Stimulated activated CD8-positive, alpha-beta memory T cell treated with anti-CD3 and anti-CD28 coated beads, Interleukin-7, amount 100 ng/mL, for 48 hours (primary cell): ENCODE measurements around the gene OPN1MW3.
"Not testable (repeated sequence)": the region's sequence is repeated elsewhere in the genome, so short reads cannot be mapped to it uniquely, and the experiment has no call there.

Source experiments
- DNase-seq, 2 donors: peaks; one replicate each; pipeline ENCODE4 v3.0.0-alpha.2; 2020; ENCODE audit warnings: low read depth in 1 of 2; ENCODE audit errors: extremely low read depth in 1 of 2

The OPN1MW3 gene

DNA sequence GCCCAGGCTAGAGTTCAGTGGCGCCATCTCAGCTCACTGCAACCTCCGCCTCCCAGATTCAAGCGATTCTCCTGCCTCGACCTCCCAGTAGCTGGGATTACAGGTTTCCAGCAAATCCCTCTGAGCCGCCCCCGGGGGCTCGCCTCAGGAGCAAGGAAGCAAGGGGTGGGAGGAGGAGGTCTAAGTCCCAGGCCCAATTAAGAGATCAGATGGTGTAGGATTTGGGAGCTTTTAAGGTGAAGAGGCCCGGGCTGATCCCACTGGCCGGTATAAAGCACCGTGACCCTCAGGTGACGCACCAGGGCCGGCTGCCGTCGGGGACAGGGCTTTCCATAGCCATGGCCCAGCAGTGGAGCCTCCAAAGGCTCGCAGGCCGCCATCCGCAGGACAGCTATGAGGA is at the start of gene OPN1MW3:
OPN1MW3 (plus strand) TSS at position 301 of the 400 bp plus-strand sequence; CDS start at position 339, 38 bp downstream.
- not testable (repeated sequence) for DNase-seq

DNA sequence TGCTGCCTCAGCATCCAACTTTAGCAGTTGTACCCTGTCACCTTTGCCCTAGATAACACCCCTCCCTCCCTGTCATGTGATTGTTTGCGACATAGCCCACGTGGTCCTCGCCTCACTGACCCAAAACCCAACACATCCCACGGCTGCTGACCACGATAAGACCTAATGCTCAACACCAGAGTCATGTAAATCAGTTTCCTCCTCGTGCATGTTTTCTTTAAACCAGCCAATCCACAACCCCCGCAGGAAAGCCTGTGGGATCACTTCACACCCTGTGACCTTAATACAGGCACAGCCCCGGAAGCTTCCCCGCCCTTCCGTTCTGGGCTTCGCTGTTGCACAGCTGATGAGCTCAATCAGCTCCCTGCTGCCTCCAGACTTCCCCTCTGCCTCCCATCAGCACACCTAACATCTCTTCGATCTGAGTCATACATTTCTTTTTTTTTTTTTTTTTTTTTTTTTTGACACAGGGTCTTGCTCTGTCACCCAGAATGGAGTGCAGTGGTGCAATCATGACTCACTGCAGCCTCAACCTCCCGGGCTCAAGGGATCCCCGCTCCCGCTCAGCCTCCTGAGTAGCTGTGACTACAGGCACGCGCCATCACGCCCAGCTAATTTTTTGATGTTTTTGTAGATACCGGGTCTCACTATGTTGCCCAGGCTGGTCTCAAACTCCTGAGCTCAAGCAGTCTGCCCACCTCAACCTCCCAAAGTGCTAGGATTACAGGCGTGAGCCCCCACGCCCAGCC is 47.5 kb upstream of the OPN1MW3 start:
- not testable (repeated sequence) for DNase-seq

DNA sequence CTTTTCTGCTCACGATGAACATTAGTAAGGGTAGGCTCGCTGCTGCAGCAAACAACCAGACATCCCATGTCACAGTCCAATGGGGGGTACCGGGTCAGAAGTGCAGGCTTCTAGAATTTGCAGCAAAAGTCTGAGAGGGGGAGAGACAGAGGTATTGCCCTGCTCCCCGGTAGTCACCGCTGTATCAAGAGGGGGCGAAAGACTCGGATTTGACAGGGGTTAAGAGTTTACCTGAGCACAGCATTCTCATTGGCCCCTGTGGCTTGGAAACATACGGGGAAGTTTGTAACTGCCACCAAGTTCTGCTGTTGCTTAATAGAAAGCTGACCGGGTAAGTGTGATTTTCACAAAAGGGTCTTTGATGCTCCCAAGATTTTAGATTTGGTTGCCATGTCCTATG is 46.3 kb upstream of the OPN1MW3 start:
- DNase-seq: not testable (repeated sequence)

DNA sequence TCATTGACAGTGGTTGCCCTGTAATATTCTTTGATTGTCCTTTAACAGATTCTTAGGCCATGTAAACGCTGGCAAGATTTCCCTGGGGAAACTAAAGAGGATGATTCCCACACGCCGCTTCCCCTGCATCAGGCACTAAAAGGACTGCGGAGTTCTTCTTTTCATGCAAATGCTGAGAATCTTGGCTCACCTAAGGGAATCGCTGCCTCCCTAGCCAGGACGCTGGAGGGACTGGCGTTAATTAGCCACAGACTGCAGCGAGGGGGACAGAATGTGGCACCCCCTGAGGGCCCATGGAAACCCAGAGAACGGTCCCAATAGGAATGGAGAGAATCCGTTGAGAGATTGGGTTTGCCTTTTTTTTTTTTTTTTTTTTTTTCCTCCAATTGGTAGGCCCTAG is 45.9 kb upstream of the OPN1MW3 start:
- not testable (repeated sequence) for DNase-seq

DNA sequence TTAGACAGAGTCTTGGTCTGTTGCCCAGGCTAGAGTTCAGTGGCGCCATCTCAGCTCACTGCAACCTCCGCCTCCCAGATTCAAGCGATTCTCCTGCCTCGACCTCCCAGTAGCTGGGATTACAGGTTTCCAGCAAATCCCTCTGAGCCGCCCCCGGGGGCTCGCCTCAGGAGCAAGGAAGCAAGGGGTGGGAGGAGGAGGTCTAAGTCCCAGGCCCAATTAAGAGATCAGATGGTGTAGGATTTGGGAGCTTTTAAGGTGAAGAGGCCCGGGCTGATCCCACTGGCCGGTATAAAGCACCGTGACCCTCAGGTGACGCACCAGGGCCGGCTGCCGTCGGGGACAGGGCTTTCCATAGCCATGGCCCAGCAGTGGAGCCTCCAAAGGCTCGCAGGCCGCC is 37.9 kb upstream of the OPN1MW3 start, which contains the start of gene OPN1MW2:
OPN1MW2 (plus strand) TSS at position 301 of the 400 bp plus-strand sequence; CDS start at position 361, 60 bp downstream.
- DNase-seq: not testable (repeated sequence)

DNA sequence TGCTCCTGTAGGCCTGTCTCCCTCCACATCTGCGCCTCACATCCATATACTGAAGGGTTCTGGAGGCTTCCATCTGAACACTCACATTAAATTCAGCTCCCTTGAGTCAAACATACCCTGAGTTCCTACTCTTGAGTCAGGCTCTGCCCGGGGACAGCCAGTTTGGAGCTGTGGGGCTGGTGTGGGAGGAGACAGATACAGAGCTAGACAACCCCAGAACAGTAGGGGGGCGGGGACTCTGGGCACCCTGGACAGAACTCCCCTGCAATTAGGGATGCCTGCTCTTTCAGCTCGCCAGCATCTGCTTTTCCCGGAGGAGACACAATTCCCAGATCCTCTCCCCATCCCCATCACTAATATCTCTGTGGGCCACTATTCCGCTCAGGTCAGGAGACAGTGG is 32.1 kb upstream of the OPN1MW3 start:
- not testable (repeated sequence) for DNase-seq

DNA sequence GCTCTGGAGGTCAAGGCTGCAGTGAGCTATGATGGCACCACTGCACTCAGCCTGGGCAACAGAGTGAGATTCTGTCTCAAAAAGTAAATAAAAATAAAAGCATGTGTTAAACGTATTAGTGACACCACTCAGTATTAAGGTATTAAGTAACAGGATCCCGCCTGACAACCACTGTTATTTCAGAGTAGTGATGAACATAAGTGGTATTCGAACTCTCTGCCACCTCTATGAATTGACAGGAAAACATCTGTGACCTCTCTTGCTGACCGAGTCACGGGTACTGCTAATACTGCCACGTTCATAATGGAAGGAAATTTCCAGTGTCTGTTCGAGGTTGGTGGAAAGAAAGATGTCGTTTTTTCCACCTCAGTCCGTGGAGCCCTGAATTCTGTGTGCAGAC is 30.7 kb upstream of the OPN1MW3 start:
- DNase-seq: not testable (repeated sequence)

DNA sequence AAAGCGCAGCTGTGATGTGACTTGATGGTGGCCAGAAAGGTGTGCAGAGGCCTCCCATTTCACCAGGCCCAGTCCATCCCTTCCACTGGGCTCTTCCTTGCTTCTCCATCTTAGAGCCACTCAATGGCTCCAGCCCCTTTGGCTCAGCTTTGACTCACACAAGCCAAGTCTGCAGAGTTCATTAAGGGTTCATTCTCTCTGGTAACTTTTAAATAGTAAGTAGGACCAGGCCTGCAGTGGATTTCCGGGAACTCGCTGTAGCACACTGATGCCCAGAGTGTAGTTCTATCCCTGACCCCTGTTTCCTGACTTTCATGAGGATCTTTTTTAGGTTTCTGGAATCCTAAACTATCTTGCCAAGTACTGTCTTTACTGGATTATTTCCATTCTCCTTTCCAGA is 25.9 kb upstream of the OPN1MW3 start:
- DNase-seq: not testable (repeated sequence)

DNA sequence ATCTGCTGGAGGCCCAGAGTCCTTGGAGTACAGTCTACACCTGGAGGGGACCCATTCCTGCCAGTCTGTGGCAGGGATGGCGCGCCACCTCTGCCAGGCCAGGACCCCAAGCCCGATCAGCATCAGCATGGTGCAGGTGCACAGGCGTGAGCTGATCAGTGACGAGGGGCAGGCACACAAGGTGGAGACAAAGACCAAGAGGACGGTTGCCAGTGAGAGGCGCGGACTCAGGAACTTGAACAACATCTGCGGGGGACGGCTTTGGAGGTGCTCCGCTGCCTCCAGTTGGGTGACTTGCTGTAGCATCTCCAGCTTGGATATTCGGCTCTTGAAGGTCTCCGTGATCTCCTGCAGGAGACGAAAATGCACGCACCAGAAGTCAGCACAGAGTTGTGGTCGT is 23.8 kb upstream of the OPN1MW3 start:
- DNase-seq: not testable (repeated sequence)

DNA sequence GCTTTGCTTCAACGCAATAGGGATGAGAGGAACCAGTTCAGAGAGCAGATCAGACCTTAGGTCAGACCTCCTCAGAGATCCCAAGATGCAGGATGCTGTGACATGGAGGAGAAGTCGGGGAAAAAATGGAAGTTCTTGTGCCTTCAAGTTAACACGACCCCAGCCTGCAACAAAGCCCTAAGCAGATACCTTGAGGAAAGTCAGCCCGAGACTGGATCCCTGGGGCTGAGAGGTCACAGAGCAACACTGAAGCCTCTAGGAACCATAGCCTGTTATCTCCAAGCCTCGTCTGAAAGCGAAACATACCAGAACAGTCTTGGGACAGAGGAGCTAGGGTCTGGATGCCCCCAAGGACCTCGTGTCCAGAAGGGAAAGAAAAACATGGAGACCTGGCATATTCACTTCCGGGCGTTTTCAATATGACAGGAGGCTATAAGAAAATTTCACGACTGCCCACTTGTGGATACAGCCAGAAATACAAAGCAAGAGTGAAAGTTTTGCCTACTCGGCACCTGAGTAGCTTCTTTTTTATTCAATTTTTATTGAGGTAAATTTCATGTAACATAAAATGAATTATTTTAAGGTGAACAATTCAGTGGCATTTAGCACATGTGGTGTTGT is 18.3 kb upstream of the OPN1MW3 start:
- DNase-seq: not testable (repeated sequence)

DNA sequence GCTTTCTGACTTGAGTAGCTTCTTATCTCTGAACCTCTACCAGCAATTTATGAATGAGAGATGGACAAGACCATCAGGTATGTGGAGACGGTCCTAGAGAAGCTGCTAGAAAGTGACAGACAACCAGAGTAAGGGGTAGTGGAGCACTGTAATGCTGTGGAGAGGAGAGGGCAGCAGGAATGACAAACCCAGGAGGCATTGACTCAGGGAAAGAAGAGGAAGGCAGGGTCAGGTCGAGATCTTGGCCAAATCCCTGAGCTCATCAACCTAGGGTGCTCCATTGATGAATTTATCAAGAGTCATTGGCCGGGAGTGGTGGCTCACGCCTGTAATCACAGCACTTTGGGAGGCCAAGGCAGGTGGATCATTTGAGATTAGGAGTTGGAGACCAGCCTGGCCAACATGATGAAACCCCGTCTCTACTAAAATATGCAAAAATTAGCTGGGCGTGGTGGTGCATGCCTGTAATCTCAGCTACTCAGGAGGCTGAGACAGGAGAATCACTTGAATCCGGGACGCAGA is 17.3 kb upstream of the OPN1MW3 start:
- DNase-seq: not testable (repeated sequence)

DNA sequence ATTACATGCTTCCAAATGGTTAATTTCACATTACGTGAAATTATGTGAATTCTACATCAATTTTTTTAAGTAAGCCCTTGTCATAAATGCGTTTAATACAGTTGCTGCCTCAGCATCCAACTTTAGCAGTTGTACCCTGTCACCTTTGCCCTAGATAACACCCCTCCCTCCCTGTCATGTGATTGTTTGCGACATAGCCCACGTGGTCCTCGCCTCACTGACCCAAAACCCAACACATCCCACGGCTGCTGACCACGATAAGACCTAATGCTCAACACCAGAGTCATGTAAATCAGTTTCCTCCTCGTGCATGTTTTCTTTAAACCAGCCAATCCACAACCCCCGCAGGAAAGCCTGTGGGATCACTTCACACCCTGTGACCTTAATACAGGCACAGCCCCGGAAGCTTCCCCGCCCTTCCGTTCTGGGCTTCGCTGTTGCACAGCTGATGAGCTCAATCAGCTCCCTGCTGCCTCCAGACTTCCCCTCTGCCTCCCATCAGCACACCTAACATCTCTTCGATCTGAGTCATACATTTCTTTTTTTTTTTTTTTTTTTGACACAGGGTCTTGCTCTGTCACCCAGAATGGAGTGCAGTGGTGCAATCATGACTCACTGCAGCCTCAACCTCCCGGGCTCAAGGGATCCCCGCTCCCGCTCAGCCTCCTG is 9.9 kb upstream of the OPN1MW3 start:
- not testable (repeated sequence) for DNase-seq

DNA sequence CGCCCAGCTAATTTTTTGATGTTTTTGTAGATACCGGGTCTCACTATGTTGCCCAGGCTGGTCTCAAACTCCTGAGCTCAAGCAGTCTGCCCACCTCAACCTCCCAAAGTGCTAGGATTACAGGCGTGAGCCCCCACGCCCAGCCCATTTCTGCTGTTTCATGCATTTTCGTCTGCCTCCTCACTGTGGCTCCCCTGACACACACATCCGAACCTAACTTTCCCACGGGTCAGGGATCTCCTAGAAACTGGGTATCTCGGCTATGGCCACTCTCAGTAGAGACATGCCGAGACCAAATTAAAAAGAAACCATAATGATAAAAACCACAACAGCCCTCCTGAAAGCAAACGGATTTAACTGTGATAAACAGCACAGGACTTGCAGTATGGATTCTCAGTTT is 9.3 kb upstream of the OPN1MW3 start:
- not testable (repeated sequence) for DNase-seq

DNA sequence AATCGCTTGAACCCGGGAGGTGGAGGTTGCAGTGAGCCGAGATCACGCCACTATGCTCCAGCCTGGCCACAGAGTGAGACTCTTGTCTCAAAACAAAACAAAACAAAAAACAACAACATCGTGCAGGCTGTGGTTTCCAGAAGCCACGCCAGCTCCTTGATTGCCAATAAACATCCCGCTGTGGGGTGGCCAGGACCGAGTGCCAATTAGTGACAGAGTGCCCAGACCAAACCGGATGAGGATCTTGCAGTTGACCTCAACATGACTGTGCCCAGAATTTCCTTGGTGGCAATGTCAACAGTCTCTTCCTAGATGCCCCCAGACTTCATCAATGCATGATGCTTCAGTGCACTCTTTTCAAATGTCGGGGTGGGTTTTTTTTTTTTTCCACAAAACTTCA is 1.3 kb downstream of the OPN1MW3 start:
- not testable (repeated sequence) for DNase-seq

DNA sequence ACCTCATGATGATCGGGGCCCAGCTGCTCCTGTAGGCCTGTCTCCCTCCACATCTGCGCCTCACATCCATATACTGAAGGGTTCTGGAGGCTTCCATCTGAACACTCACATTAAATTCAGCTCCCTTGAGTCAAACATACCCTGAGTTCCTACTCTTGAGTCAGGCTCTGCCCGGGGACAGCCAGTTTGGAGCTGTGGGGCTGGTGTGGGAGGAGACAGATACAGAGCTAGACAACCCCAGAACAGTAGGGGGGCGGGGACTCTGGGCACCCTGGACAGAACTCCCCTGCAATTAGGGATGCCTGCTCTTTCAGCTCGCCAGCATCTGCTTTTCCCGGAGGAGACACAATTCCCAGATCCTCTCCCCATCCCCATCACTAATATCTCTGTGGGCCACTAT is 5.7 kb downstream of the OPN1MW3 start:
- not testable (repeated sequence) for DNase-seq

DNA sequence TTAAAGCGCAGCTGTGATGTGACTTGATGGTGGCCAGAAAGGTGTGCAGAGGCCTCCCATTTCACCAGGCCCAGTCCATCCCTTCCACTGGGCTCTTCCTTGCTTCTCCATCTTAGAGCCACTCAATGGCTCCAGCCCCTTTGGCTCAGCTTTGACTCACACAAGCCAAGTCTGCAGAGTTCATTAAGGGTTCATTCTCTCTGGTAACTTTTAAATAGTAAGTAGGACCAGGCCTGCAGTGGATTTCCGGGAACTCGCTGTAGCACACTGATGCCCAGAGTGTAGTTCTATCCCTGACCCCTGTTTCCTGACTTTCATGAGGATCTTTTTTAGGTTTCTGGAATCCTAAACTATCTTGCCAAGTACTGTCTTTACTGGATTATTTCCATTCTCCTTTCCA is 11.9 kb downstream of the OPN1MW3 start:
- not testable (repeated sequence) for DNase-seq

DNA sequence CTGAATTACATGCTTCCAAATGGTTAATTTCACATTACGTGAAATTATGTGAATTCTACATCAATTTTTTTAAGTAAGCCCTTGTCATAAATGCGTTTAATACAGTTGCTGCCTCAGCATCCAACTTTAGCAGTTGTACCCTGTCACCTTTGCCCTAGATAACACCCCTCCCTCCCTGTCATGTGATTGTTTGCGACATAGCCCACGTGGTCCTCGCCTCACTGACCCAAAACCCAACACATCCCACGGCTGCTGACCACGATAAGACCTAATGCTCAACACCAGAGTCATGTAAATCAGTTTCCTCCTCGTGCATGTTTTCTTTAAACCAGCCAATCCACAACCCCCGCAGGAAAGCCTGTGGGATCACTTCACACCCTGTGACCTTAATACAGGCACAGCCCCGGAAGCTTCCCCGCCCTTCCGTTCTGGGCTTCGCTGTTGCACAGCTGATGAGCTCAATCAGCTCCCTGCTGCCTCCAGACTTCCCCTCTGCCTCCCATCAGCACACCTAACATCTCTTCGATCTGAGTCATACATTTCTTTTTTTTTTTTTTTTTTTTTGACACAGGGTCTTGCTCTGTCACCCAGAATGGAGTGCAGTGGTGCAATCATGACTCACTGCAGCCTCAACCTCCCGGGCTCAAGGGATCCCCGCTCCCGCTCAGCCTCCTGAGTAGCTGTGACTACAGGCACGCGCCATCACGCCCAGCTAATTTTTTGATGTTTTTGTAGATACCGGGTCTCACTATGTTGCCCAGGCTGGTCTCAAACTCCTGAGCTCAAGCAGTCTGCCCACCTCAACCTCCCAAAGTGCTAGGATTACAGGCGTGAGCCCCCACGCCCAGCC is 27.3 kb downstream of the OPN1MW3 start:
- DNase-seq: not testable (repeated sequence)

DNA sequence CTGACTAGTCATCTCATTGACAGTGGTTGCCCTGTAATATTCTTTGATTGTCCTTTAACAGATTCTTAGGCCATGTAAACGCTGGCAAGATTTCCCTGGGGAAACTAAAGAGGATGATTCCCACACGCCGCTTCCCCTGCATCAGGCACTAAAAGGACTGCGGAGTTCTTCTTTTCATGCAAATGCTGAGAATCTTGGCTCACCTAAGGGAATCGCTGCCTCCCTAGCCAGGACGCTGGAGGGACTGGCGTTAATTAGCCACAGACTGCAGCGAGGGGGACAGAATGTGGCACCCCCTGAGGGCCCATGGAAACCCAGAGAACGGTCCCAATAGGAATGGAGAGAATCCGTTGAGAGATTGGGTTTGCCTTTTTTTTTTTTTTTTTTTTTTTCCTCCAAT is 29.0 kb downstream of the OPN1MW3 start:
- DNase-seq: not testable (repeated sequence)

DNA sequence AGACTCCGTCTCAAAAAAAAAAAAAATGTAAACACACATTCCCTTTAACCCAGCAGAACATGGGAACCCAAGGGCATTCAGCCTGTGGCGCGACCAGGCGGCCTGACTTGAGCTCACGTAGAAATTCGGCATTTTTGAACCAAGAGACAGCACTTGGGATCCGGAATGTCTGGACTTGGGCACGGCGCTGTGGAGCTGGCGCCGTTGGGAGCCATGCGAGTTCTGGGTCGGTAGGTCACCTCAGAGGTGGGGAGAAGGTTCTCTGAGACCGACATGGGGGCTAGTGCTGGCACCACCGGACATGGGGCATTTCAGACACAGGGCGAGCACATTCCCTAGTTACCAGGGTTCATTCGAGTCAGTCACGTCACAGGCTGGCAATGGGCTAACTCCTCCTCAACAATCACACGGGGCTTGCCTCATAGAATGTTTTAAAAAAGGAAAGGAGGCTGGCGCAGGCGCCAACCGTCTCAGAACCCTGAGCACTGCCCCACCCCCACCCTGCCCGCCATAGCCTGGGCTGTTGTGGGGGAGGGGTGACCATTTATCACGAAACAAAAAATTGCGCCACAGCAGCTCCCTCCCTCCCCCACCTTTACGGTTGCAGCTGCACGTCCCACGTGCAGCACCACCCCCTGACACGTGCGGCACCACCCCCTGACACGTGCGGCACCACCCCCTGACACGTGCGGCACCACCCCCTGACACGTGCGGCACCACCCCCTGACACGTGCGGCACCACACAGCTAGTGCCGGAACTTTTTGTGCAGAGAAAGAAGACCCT is 37.6 kb downstream of the OPN1MW3 start, which contains the start of gene TEX28:
TEX28 (minus strand) TSS at position 334 of the 784 bp plus-strand sequence. CDS start 3,007 bp downstream, outside the sequence.
- DNase-seq: no peak
